ENCODE data around the gene ACAN.

GRCh38 chr15:88788816-88789215, 14.4 kb upstream of the ACAN start:
- no peak for TF ChIP-seq USF2 (IDR thresholded peaks at IDR 0.05; ENCODE audit: low read length)
- no peak for TF ChIP-seq SIN3A (conservative IDR thresholded peaks at IDR 0.05 in 1 of 2, IDR thresholded peaks at IDR 0.05 in 1 of 2; ENCODE audit: low read depth in 1 of 2, low read length in 2 of 2)
- no peak for TF ChIP-seq YY1 (IDR thresholded peaks at IDR 0.05; ENCODE audit: low read depth, low read length)
